Measurements from ENCODE around the gene DENND4B. TPM values are rescaled to one million over a fixed set of nuclear protein-coding genes. Genes with fewer than 3 reads are reported as not detected.

Gene DENND4B
- total RNA-seq, 1 donor from 2014 or later = 2.7 TPM

DNA sequence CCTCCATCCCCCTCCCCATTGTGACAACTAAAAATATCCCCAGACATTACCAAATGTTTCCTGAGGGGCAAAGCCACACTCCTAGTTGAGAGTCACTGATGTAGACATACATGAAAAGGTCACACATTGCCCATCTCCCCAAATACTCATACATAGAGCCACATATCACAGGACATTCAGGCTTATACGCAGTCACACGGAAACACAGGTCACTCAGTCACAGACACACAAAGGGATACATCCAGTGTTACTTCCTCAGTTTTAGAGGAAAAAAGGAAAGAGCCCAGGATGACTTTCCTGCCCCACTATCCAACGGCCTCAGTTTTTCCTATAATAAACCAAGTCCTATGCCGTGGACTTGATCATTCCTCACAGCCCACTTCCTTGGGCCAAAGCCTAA, 14.9 kb upstream of the DENND4B start:
- peaks cover 10% of the 10 kb centered on the region for H3K27me3 Mint-ChIP-seq (ENCODE audit: insufficient read depth, low read depth)
- peaks cover 19% of the 10 kb centered on the region for H3K36me3 Mint-ChIP-seq
- peak overlapping the region; percentile 2 for H3K27ac Mint-ChIP-seq
- Histone ChIP-seq H2AFZ (replicated peaks) (no peak overlapping the region), H4K20me1 (ENCODE audit: low read depth) (peaks cover 22% of the 10 kb centered on the region), H3K4me3 (peak overlapping the region; percentile 63), H3K4me1 (peaks cover 32% of the 10 kb centered on the region), H3K79me2 (ENCODE audit: low read depth) (peaks cover 73% of the 10 kb centered on the region), H3K27ac (no peak overlapping the region), H3K36me3 (no peaks in the 10 kb centered on the region), H3K9ac (peak overlapping the region; percentile 71), H3K27me3 (no peaks in the 10 kb centered on the region), H3K9me3 (ENCODE audit: low read depth) (no peaks in the 10 kb centered on the region), H3K4me2 (peak overlapping the region; percentile 91), H3F3A (ENCODE audit: low read depth) (peaks cover 51% of the 10 kb centered on the region)
- no peak for DNase-seq (ENCODE audit: low spot score)
- no peaks in the 10 kb centered on the region for H3K9me3 Mint-ChIP-seq
- TF ChIP-seq CTCF (IDR thresholded peaks at IDR 0.05) (no peak), EZH2 (IDR thresholded peaks at IDR 0.05) (no peak), EZH2phosphoT487 (IDR thresholded peaks at IDR 0.05) (no peak)
- H3K4me1 Mint-ChIP-seq = peaks cover 63% of the 10 kb centered on the region
- peak overlapping the region; percentile 88 for H3K4me3 Mint-ChIP-seq

- no peak for DNase-seq (ENCODE audit: low spot score)
- H3K27me3 Mint-ChIP-seq (ENCODE audit: insufficient read depth, low read depth) = peaks cover 11% of the 10 kb centered on the region
- Histone ChIP-seq H3K27me3 (no peaks in the 10 kb centered on the region), H3K36me3 (no peaks in the 10 kb centered on the region), H3K27ac (no peak overlapping the region), H3K79me2 (ENCODE audit: low read depth) (peaks cover 73% of the 10 kb centered on the region), H4K20me1 (ENCODE audit: low read depth) (peaks cover 32% of the 10 kb centered on the region), H3F3A (ENCODE audit: low read depth) (peaks cover 40% of the 10 kb centered on the region), H3K9me3 (ENCODE audit: low read depth) (no peaks in the 10 kb centered on the region), H3K4me3 (no peak overlapping the region), H3K4me2 (no peak overlapping the region), H3K4me1 (peaks cover 37% of the 10 kb centered on the region), H2AFZ (replicated peaks) (no peak overlapping the region), H3K9ac (no peak overlapping the region)
- H3K4me3 Mint-ChIP-seq = peak overlapping the region; percentile 100
- no peak overlapping the region for H3K27ac Mint-ChIP-seq
- no peak for TF ChIP-seq EZH2 (IDR thresholded peaks at IDR 0.05)
- TF ChIP-seq CTCF (IDR thresholded peaks at IDR 0.05) = no peak
- TF ChIP-seq EZH2phosphoT487 (IDR thresholded peaks at IDR 0.05) = no peak
- peaks cover 57% of the 10 kb centered on the region for H3K4me1 Mint-ChIP-seq
- no peaks in the 10 kb centered on the region for H3K9me3 Mint-ChIP-seq
- H3K36me3 Mint-ChIP-seq = peaks cover 15% of the 10 kb centered on the region
These were observed 13.7 kb upstream of the DENND4B start for GRCh38 chr1:153960206-153960605.

- H3K9me3 ChIP-seq (ENCODE audit: low read depth) = no peaks in the 10 kb centered on the region
- H3K4me1 ChIP-seq = peaks cover 31% of the 10 kb centered on the region
- Mint-ChIP-seq H3K4me1 (peaks cover 54% of the 10 kb centered on the region), H3K27ac (peak overlapping the region; percentile 53), H3K27me3 (ENCODE audit: insufficient read depth, low read depth) (peaks cover 11% of the 10 kb centered on the region), H3K4me3 (peak overlapping the region; percentile 100), H3K36me3 (peaks cover 15% of the 10 kb centered on the region), H3K9me3 (no peaks in the 10 kb centered on the region)
- no peak overlapping the region for H3K4me3 ChIP-seq
- peaks cover 73% of the 10 kb centered on the region for H3K79me2 ChIP-seq (ENCODE audit: low read depth)
- H3F3A ChIP-seq (ENCODE audit: low read depth) = peaks cover 32% of the 10 kb centered on the region
- H2AFZ ChIP-seq (replicated peaks) = no peak overlapping the region
- H4K20me1 ChIP-seq (ENCODE audit: low read depth) = peaks cover 40% of the 10 kb centered on the region
- H3K27me3 ChIP-seq = no peaks in the 10 kb centered on the region
- TF ChIP-seq CTCF (IDR thresholded peaks at IDR 0.05) = no peak
- no peak for TF ChIP-seq EZH2 (IDR thresholded peaks at IDR 0.05)
- TF ChIP-seq EZH2phosphoT487 (IDR thresholded peaks at IDR 0.05) = no peak
- no peak overlapping the region for H3K4me2 ChIP-seq
- H3K36me3 ChIP-seq = no peaks in the 10 kb centered on the region
- H3K9ac ChIP-seq = no peak overlapping the region
- peak overlapping the region; percentile 21 for H3K27ac ChIP-seq
- DNase-seq (ENCODE audit: low spot score) = no peak
These were observed 12.9 kb upstream of the DENND4B start for GRCh38 chr1:153959454-153959853.
